HEK293T (cell line): ENCODE data around the gene H1-8.

Experiments
- ARNT ChIP-seq: fragments of 450-650 bp; IDR thresholded peaks from 2 replicates; pipeline ENCODE4 v1.6.1; 2017; ENCODE audit warnings: mild to moderate bottlenecking
- BHLHE40 ChIP-seq: fragments of 450-650 bp; IDR thresholded peaks from 2 replicates; pipeline ENCODE4 v1.6.1; 2016; ENCODE audit warnings: mild to moderate bottlenecking, moderate library complexity, borderline replicate concordance
- CTBP1 ChIP-seq: fragments of 450-650 bp; IDR thresholded peaks from 2 replicates; pipeline ENCODE4 v1.6.1; 2016; ENCODE audit warnings: borderline replicate concordance
- ELF4 ChIP-seq: fragments of 450-650 bp; IDR thresholded peaks from 2 replicates; pipeline ENCODE4 v1.6.1; 2017; ENCODE audit warnings: antibody characterized with exemption
- FOXA1 ChIP-seq: fragments of 450-650 bp; IDR thresholded peaks from 2 replicates; pipeline ENCODE4 v1.6.1; 2016; ENCODE audit warnings: mild to moderate bottlenecking
- FOXK2 ChIP-seq: fragments of 450-650 bp; IDR thresholded peaks from 2 replicates; pipeline ENCODE4 v1.6.1; 2016; ENCODE audit warnings: mild to moderate bottlenecking
- FOXM1 ChIP-seq: fragments of 450-650 bp; IDR thresholded peaks from 2 replicates; pipeline ENCODE4 v1.6.1; 2017; ENCODE audit warnings: mild to moderate bottlenecking, borderline replicate concordance
- HDGF ChIP-seq: fragments of 450-650 bp; IDR thresholded peaks from 2 replicates; pipeline ENCODE4 v1.6.1; 2017; ENCODE audit warnings: antibody characterized with exemption, borderline replicate concordance
- NFRKB ChIP-seq: fragments of 450-650 bp; IDR thresholded peaks from 2 replicates; pipeline ENCODE4 v1.6.1; 2016; ENCODE audit warnings: mild to moderate bottlenecking, moderate library complexity
- SP1 ChIP-seq: fragments of 450-650 bp; IDR thresholded peaks from 2 replicates; pipeline ENCODE4 v1.6.1; 2017
- SUZ12 ChIP-seq: fragments of 450-650 bp; IDR thresholded peaks from 2 replicates; pipeline ENCODE4 v1.6.1; 2016; ENCODE audit warnings: mild to moderate bottlenecking
- TARDBP ChIP-seq: fragments of 450-650 bp; IDR thresholded peaks from 2 replicates; pipeline ENCODE4 v1.6.1; 2016
- ZNF384 ChIP-seq: fragments of 450-650 bp; IDR thresholded peaks from 2 replicates; pipeline ENCODE4 v1.6.1; 2016
- TF ChIP-seq, protein P1 (sequence below): fragments of 450-650 bp; IDR thresholded peaks from 2 replicates; pipeline ENCODE4 v1.6.1; 2016

DNA sequence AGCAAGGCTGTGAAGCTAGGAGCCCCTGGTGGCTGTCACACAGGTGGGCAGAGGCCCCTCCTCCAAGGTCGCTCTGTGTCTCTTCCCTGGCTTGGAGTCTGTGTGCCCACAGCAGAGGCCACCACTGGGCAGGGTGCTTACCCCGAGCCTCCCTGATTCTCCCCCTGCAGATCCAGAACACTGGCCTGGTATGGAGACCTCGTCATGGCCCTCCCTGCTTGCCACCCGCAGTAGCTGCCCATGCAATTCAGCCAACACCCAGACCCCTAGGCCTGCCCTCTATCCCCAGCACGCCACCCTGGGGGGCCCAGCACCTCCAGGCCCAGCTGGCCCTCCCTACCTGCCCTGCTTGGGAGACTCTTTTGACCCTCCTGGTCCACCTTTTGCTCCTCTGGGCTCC is 20.0 kb upstream of the H1-8 start:
- TF ChIP-seq, protein P1, sequence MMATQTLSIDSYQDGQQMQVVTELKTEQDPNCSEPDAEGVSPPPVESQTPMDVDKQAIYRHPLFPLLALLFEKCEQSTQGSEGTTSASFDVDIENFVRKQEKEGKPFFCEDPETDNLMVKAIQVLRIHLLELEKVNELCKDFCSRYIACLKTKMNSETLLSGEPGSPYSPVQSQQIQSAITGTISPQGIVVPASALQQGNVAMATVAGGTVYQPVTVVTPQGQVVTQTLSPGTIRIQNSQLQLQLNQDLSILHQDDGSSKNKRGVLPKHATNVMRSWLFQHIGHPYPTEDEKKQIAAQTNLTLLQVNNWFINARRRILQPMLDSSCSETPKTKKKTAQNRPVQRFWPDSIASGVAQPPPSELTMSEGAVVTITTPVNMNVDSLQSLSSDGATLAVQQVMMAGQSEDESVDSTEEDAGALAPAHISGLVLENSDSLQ: no peak
- TF ChIP-seq TARDBP (no peak), SP1 (no peak), CTBP1 (no peak), FOXK2 (no peak), BHLHE40 (no peak), FOXM1 (no peak), ARNT (no peak), NFRKB (no peak), ZNF384 (no peak), HDGF (no peak), ELF4 (no peak), FOXA1 (no peak), SUZ12 (no peak)
